Spinal cord (tissue), 10 donors: Measurements from ENCODE around the gene IER3. TPM values are rescaled to one million over a fixed set of nuclear protein-coding genes. Genes with fewer than 3 reads are reported as not detected.

Experiments
- DNase-seq, 6 donors: peaks; one replicate each; pipeline versions ENCODE4 v3.0.0 to v3.0.0-alpha.2; 2013 to 2015; ENCODE audit warnings: low spot score in 6 of 6, low read depth in 4 of 6
- H3K27ac ChIP-seq: one replicate; pipeline ENCODE4 v1.5.1; 2013; ENCODE audit warnings: low read depth, low read length, control low read depth
- H3K27me3 ChIP-seq: one replicate; pipeline ENCODE4 v1.6.1; 2013; ENCODE audit warnings: low read length; ENCODE audit not compliant: control insufficient read depth, insufficient read depth
- H3K36me3 ChIP-seq: one replicate; pipeline ENCODE4 v1.6.1; 2013; ENCODE audit warnings: low read length; ENCODE audit not compliant: control insufficient read depth, insufficient read depth
- H3K4me1 ChIP-seq: one replicate; pipeline ENCODE4 v1.6.1; 2013; ENCODE audit warnings: low read length; ENCODE audit not compliant: control insufficient read depth, insufficient read depth
- H3K4me3 ChIP-seq: one replicate; pipeline ENCODE4 v1.5.1; 2013; ENCODE audit warnings: low read depth, low read length, control low read depth
- H3K9me3 ChIP-seq: one replicate; pipeline ENCODE4 v1.6.1; 2013; ENCODE audit warnings: low read length; ENCODE audit not compliant: control insufficient read depth, insufficient read depth
- WGBS: methylation state at CpG from one replicate; pipeline ENCODE4 v1.1.5; 2013; ENCODE audit warnings: missing lambda C conversion rate; ENCODE audit not compliant: insufficient coverage; 5-methylcytosine and 5-hydroxymethylcytosine counted together
- polyA plus RNA-seq, 2 donors: library from polyadenylated mRNA; unstranded; fragments of 120-200 nt; gene quantifications; one replicate each; pipeline ENCODE4 v1.2.1, GENCODE V29; 2013; ENCODE audit not compliant: insufficient read length in 2 of 2
- total RNA-seq, 2 donors: library from RNA; depleted of rRNA in 1 of 2; stranded (reverse); fragments of 120-200 nt in 1 of 2; fragments of >200 nt in 1 of 2; gene quantifications; one replicate each; pipeline versions ENCODE4 v1.2.3 to v1.2.4, GENCODE V29; 2013 to 2014
- donor health status: healthy.

Gene IER3
- total and polyA plus RNA-seq, 4 donors: 6.8 to 23.9 (median 10.0) TPM

DNA sequence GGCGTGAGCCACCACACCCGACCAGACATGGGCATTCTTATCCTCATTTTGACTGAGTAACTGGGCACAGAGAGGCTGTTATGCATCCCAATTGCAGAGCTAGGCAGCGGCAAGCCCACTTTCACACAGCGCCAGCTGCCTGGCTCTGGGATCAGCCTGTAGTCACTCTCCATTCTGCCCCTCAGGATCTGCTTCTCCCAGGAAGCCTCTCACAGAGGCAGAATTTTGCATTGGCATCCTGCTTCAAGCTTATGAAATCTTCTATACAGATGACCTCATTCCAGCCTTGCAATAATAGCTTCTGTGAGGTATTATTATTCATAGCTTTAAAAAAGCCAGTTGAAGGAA lies 37.0 kb upstream of the IER3 start:
- no peaks in the 10 kb centered on the region for H3K9me3 ChIP-seq
- no peaks in the 10 kb centered on the region for H3K27me3 ChIP-seq
- H3K4me1 ChIP-seq: peaks cover 29% of the 10 kb centered on the region
- H3K36me3 ChIP-seq: no peaks in the 10 kb centered on the region
- 67% methylated on average over 4 of the region's 4 CpGs for WGBS
- peak overlapping the region; percentile 92 for H3K27ac ChIP-seq
- peak overlapping the region; percentile 20 for H3K4me3 ChIP-seq
- no peak for DNase-seq

DNA sequence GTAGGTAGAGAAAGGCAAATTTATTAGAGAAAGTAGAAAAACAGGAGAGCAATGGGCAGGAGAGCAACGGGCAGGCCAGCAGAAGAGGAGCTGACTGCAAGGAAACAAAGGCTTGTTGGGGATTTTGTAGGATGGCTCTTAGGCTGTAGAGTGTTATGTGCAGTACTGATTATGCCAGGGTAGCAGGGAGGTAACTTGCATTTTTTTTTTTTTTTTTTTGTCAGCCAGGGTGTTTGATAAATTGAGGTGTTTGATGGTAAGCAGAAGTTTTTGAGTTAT lies 36.2 kb upstream of the IER3 start:
- WGBS: 100% methylated on average over 1 of the region's 1 CpG
- no peak overlapping the region for H3K27ac ChIP-seq
- H3K4me3 ChIP-seq: no peak overlapping the region
- no peaks in the 10 kb centered on the region for H3K36me3 ChIP-seq
- no peaks in the 10 kb centered on the region for H3K27me3 ChIP-seq
- no peaks in the 10 kb centered on the region for H3K9me3 ChIP-seq
- peaks cover 29% of the 10 kb centered on the region for H3K4me1 ChIP-seq
- no peak for DNase-seq

DNA sequence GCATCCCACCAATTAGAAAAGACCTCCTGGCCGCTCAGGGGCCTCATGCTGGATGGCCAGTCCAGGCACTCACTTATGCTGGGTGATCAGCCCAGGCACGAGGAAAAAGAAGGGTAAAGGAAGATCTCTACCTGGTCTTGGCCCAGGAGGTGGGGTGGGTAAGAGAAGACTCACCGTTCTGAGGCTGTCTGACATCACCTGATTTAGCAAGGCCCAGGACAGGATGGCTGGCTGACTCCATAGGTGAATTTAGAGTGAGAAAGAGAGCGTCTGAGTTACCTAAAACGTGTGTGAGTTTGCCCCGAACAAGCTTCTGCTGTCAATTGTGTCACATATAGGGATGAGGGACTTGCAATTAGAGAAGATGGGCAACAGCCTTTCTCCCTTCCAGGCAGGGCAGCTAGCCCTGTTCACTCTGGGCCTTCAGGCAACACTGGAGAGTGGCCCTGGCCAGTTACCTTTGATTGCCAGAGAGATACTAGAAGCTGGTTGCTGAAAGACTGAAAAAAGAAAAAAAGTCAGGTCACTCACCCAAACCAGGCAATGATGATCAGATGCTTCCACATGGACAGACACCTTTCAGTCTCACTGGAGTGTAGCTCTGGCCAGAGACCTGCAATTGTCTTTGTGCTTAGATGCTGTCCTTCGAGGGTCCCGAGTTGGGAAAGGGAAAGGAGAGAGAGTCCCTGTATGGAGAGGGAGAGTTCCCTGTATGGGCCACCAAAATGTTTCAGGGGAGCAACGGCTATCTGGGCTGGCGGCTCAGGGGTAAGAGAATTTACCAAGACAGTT lies 35.7 kb upstream of the IER3 start:
- no peak for DNase-seq
- Histone ChIP-seq H3K4me1 (peaks cover 29% of the 10 kb centered on the region), H3K4me3 (no peak overlapping the region), H3K36me3 (no peaks in the 10 kb centered on the region), H3K9me3 (no peaks in the 10 kb centered on the region), H3K27ac (no peak overlapping the region), H3K27me3 (no peaks in the 10 kb centered on the region)
- 95% methylated on average over 10 of the region's 10 CpGs for WGBS

DNA sequence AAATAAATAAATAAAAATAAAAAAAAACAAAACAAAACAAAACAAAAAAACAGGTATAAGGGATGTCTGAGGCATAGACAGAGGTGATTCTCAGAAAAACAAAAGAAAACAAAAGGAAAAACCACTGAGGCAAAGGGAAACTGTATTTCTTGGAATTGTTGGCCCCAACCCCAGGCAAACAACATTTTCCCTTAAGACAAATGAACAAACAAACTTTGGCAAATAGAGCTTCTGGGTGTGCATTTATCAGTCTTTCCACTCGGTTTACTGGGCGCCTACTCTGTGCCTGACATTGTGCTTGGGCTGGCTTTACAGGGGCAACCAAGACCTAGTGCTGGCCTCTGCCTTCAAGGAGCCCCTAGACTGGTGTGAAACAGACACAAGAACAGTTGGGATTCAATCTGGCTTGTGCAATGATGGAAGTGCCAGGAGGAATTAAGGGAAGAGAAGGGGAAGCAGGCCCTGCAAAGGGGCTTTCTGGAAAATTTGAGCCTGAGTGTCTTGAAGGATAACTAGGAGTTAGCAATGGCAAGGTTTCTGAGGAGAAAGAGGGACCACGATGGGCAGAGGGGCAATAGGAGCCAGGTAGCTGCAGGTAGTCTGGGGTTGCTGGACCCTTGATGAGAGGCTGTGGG lies 33.8 kb upstream of the IER3 start:
- WGBS: 86% methylated on average over 3 of the region's 3 CpGs
- Histone ChIP-seq H3K4me1 (peaks cover 26% of the 10 kb centered on the region), H3K27me3 (no peaks in the 10 kb centered on the region), H3K36me3 (no peaks in the 10 kb centered on the region), H3K27ac (no peak overlapping the region), H3K9me3 (no peaks in the 10 kb centered on the region), H3K4me3 (no peak overlapping the region)
- no peak for DNase-seq

DNA sequence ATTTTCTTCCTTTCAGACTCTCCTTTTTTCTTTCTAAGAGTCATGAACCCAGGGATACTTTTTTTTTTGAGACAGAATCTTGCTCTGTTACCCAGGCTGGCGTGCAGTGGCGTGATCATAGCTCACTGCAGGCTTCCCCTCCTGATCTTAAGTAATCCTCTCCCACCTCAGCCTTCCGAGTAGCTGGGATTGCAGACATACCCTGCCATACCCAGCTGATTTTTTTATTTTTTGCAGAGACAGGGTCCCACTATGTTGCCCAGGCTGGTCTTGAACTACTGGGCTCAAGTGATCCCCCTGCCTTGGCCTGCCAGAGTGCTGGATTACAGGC lies 32.8 kb upstream of the IER3 start:
- H3K9me3 ChIP-seq: no peaks in the 10 kb centered on the region
- no peak for DNase-seq
- peaks cover 23% of the 10 kb centered on the region for H3K4me1 ChIP-seq
- no peak overlapping the region for H3K4me3 ChIP-seq
- WGBS: 95% methylated on average over 3 of the region's 3 CpGs
- H3K27me3 ChIP-seq: no peaks in the 10 kb centered on the region
- no peak overlapping the region for H3K27ac ChIP-seq
- H3K36me3 ChIP-seq: no peaks in the 10 kb centered on the region

DNA sequence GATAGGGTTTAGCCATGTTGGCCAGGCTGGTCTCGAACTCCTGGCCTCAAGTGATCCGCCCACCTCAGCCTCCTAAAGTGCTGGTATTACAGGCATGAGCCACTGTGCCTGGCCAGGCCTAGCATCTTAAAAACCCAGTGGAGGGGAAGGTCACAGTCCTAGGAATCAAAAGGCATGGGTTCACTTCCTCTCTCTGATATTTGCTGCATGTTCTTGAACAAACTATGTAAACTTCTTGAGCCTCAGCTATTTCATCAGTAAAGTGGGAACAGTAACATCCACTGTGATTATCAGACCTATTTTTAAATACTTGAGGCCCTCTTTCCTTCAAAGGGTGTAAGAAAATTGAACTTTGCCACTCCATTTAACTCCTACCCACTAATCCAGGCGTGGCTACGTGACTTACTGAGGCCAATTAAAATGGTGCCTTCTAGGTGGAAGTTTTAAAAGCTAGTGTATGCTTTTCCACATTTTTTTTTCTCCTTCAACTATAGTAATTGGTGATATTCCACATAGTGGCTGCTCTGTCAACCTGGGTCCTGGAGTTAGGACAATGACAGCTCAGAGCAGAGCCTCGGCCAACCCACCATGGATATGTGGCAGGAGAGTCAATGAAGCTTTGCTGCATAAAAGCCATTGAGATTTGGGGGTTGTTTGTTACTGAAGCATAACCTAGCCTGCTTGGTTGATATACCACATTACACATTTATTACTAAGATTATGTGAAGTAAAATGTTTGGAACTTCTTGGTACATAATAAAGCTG lies 32.2 kb upstream of the IER3 start:
- Histone ChIP-seq H3K4me1 (peaks cover 17% of the 10 kb centered on the region), H3K27me3 (no peaks in the 10 kb centered on the region), H3K27ac (no peak overlapping the region), H3K36me3 (no peaks in the 10 kb centered on the region), H3K4me3 (no peak overlapping the region), H3K9me3 (no peaks in the 10 kb centered on the region)
- WGBS: 88% methylated on average over 2 of the region's 5 CpGs
- no peak for DNase-seq

DNA sequence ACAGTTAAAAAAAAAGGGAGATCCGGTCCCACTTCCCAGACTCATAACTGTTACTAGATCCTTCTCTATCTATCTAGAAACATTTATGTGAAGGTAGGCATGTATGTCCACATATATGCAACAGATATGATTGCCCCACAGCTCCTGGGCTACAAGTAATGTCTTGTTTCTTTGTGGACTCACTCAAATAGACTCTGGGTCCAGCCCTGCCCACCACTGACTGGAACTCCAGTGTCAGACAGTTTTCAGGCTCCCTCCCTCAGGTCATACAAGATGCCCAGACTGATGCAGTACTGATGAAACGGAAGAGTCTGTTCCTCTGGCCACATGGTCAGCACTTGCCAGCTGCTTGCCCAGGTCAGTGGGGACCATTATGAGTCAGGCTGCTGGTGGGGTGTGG lies 30.8 kb upstream of the IER3 start:
- DNase-seq: no peak
- Histone ChIP-seq H3K4me3 (no peak overlapping the region), H3K9me3 (no peaks in the 10 kb centered on the region), H3K36me3 (no peaks in the 10 kb centered on the region), H3K27ac (no peak overlapping the region), H3K27me3 (no peaks in the 10 kb centered on the region), H3K4me1 (peaks cover 10% of the 10 kb centered on the region)
- WGBS: 86% methylated on average over 1 of the region's 2 CpGs

DNA sequence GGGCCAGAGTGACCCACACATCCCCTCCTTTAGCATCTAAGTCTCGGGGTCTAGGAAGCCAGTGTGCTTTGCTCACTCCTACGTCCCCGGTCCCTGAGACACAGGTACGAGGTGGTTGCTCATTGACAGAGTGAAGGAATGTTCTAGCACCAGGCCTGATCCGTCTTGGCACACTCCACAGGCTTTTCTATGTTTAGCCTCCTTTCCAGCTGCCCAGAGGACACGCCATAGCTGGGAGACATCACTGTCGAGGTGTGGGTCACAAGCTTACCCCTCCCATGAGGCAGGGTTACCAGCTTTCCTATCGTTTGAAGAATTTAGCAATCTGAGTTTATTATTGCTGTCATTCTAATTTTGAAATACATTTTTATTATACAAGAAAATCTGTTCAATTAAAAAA lies 30.4 kb upstream of the IER3 start:
- Histone ChIP-seq H3K27ac (no peak overlapping the region), H3K4me1 (peaks cover 9% of the 10 kb centered on the region), H3K27me3 (no peaks in the 10 kb centered on the region), H3K4me3 (no peak overlapping the region), H3K36me3 (no peaks in the 10 kb centered on the region), H3K9me3 (no peaks in the 10 kb centered on the region)
- WGBS: 85% methylated on average over 6 of the region's 8 CpGs
- no peak for DNase-seq

DNA sequence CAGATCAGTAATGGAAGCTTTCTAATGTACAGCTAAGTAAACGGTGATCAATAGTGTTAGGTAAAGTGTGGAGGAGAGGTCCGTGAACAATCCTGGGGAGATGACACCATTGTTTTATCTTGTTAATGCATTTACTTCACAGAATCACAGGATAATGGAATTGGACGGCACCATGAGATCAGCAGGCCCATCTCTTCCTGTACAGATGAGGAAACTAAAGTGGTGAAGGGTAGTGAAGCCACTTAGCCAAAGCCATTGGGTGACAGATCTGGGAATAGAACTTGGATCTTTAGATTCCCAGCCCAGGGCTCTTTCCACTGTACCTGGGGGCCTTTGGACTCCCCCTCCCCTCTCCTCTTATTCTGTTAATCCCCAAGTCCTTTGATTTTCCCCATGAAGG lies 26.2 kb upstream of the IER3 start:
- H3K4me1 ChIP-seq: peaks cover 10% of the 10 kb centered on the region
- H3K36me3 ChIP-seq: no peaks in the 10 kb centered on the region
- no peak overlapping the region for H3K27ac ChIP-seq
- H3K4me3 ChIP-seq: no peak overlapping the region
- H3K27me3 ChIP-seq: no peaks in the 10 kb centered on the region
- no CpG with 5 or more reads among the region's 3 CpGs for WGBS
- no peaks in the 10 kb centered on the region for H3K9me3 ChIP-seq
- DNase-seq: no peak
